Pons (tissue), 1 donor: Measurements from ENCODE around the gene HBA2.
"Not testable (repeated sequence)": the region's sequence is repeated elsewhere in the genome, so short reads cannot be mapped to it uniquely, and the experiment has no call there.

Source experiments
- DNase-seq: peaks from one replicate; pipeline ENCODE4 v3.0.0-alpha.2; 2016; ENCODE audit warnings: low spot score

Gene HBA2

DNA sequence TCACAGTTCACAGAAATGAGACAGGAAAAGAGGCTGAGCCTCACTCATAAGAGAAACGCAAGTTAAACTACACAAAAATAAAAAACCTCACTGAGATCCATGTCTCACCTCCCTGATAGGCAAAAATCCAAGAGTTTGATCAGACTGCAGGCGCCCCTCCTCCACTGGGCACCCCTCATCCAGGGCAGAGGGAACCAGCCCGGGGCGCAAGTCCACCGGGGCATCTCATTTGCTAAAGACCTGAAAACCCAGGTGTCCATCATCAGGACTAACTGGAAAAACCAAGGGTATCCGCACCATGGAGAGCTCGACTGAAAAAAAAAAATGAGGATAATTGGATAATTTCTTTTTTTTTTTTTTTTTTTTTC, 17.7 kb upstream of the HBA2 start:
- no peak for DNase-seq

DNA sequence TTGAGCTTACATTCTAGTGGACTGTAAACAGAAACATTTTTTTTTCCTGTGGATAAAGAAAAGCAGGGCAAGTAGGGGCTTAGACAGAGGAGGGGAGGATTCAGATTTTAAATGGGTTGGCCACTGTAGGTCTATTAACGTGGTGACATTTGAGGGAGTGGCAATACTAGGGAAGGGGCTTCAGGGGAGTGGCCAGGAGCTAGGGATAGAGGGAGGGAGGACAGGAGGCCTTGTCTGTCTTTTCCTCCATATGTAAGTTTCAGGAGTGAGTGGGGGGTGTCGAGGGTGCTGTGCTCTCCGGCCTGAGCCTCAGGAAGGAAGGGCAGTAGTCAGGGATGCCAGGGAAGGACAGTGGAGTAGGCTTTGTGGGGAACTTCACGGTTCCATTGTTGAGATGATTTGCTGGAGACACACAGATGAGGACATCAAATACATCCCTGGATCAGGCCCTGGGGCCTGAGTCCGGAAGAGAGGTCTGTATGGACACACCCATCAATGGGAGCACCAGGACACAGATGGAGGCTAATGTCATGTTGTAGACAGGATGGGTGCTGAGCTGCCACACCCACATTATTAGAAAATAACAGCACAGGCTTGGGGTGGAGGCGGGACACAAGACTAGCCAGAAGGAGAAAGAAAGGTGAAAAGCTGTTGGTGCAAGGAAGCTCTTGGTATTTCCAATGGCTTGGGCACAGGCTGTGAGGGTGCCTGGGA, 13.4 kb upstream of the HBA2 start:
- DNase-seq = no peak

- DNase-seq = not testable (repeated sequence)
Observed at GRCh38 chr16:160242-160641, 12.4 kb upstream of the HBA2 start.

DNA sequence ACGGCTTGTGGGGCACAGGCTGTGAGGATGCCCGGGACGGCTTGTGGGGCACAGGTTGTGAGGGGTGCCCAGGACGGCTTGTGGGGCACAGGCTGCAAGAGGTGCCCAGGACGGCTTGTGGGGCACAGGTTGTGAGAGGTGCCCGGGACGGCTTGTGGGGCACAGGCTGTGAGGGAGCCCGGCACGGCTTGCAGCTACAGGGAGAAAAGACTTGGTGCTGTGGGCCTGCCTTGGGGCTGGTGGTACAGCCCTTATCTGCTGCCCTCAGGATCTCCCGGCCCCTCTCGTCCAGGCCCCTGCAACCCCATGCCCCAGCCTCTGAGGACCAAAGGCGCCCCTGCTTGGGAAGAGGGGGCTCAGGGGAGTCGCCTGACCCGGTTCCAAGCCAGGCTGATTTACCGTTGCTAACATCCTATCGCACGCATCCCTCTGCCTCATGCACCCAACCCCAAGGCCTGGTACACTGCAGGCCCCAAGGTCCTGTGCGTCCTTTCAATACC, 11.9 kb upstream of the HBA2 start:
- DNase-seq = no peak

DNA sequence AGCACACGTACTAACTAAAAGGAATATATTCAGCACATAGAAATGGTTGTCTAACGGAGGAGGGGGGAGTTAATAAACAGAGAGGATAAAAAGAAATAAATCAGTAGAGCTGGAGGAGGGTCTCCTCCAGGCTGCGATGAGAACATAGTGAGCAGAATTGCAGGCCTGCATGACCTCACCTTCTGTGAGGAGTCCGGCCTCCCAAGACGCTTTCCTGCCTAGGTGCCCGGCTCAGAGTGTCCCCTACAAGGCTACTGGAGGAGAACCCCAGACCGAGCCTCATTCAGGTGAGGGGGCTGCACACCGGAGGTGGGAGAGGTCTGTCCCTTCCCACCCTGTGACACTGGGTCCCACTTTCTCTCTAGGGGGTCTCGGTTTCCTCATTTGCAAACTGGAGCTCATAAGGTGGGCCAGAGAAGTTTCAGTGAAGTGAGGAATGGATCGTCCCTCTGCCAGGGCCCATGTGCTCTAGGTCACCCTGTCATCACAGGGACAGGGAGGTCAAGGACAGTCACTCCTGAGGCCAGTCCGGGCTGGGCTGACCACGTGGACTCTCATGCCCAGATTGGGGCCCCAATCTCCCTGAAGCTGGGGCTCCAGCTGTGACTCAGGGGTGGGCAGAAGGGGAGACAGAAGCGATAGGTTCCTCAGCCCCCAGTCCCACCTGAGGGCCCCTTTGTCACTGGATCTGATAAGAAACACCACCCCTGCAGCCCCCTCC, 10.2 kb upstream of the HBA2 start:
- DNase-seq = no peak

DNA sequence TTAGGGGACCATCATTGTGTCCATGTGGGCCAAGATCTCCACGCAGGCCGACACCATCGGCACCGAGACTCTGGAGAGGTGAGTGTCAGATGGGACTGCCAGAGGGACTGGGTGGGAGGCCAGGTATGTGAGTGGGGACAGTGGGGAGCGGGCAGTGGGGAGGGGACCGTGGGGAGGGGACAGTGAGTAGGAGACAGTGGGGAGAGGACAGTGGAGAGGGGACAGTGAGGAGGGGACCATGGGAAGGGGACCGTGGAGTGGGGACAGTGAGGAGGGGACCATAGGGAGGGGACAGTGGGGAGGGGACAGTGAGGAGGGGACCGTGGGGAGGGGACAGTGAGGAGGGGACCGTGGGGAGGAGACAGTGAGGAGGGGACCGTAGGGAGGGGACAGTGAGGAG, 9.5 kb upstream of the HBA2 start:
- DNase-seq = not testable (repeated sequence)

GRCh38 chr16:163696-164095, 9.0 kb upstream of the HBA2 start:
- not testable (repeated sequence) for DNase-seq

DNA sequence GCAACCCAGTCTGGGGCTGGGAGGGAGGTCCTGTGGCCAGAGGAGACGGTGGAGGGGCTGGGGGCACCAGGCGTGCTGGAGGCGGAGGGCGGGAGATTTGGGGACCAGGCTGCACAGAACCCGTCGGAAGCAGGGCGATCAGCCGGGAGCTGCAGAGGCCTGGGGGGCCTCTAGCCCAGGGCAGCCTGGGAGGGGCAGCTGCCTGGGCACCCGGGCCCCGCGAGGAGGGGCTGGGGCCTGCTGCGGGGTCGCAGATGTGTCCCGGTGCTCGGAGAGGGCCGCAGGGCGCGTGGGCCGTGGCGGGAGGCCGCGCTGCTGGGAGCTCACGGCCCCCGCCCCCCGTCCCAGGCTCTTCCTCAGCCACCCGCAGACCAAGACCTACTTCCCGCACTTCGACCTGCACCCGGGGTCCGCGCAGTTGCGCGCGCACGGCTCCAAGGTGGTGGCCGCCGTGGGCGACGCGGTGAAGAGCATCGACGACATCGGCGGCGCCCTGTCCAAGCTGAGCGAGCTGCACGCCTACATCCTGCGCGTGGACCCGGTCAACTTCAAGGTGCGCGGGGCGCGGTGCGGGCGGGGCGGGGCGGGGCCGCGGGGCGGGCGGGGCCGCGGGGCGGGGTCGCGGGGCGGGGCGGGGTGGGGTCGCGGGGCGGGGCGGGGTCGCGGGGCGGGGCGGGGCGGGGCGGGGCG, 8.4 kb upstream of the HBA2 start:
- not testable (repeated sequence) for DNase-seq

- DNase-seq = no peak
Observed at GRCh38 chr16:164827-165538, 7.7 kb upstream of the HBA2 start.

DNA sequence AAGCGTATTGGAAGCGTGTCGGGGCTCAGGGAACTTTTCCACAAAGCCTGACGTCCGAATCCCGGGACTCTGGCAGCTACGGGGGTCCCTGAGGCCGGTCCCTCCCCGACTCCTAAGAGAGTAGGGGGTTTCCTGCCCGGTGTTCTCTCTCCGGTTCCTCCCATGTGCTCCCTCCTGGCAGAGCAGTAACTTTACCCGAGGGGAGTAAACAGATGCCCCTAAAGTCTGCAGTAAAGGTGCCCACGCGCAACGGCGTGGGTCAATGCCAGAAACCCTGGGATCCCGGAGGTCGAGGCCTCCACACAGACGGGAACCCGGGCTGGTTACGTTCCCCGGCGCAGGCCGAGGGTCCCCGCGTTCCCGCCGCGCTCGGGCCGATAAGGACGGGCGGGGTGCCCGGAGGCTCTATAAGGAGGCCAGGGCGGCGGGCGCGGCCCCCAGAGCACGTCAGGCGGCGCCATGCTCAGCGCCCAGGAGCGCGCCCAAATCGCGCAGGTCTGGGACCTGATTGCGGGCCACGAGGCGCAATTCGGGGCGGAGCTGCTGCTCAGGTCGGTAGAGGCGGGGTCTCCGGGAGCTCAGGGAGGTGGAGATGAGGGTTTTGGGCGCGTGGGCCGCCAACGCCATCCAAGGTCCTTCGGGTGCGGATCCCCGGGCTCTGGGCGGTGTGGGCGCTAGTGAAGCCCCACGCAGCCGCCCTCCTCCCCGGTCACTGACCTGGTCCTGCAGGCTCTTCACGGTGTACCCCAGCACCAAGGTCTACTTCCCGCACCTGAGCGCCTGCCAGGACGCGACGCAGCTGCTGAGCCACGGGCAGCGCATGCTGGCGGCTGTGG, 6.9 kb upstream of the HBA2 start, which contains the start of gene HBM:
HBM (plus strand) TSS at position 440 of the 836 bp plus-strand sequence; CDS start at position 460, 20 bp downstream.
- DNase-seq = no peak

- DNase-seq = no peak
Observed at GRCh38 chr16:166375-167121, 6.1 kb upstream of the HBA2 start.

- DNase-seq = no peak
Observed at GRCh38 chr16:167122-167690, 5.5 kb upstream of the HBA2 start.

DNA sequence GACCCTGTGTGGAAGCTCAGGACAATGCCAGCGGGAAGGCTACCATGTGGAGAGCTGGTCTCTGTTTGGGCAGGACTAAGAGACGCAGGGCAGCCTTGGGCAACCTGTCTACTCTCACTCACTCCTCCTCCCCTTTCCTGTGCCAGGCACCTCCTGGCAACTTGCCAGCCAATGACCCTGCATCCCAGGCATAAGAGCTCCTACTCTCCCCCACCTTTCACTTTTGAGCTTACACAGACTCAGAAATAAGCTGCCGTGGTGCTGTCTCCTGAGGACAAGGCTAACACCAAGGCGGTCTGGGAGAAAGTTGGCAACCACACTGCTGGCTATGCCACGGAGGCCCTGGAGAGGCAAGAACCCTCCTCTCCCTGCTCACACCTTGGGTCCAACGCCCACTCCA, 4.3 kb upstream of the HBA2 start:
- DNase-seq = no peak

DNA sequence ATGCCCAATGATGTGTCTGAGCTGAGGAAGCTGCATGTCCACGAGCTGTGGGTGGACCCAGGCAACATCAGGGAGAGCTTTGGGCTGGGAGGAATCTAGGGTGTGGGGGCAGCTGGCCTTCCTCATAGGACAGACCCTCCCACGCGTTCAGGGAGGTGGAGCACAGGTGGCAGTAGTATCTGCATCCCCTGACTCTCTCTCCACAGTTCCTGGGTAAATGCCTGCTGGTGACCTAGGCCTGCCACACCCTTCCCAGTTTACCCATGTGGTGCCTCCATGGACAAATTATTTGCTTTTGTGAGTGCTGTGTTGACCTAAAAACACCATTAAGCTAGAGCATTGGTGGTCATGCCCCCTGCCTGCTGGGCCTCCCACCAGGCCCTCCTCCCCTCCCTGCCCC, 3.7 kb upstream of the HBA2 start:
- no peak for DNase-seq

DNA sequence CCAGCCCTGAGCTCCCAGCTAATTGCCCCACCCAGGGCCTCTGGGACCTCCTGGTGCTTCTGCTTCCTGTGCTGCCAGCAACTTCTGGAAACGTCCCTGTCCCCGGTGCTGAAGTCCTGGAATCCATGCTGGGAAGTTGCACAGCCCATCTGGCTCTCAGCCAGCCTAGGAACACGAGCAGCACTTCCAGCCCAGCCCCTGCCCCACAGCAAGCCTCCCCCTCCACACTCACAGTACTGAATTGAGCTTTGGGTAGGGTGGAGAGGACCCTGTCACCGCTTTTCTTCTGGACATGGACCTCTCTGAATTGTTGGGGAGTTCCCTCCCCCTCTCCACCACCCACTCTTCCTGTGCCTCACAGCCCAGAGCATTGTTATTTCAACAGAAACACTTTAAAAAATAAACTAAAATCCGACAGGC, 2.6 kb upstream of the HBA2 start:
- DNase-seq = not testable (repeated sequence)

- no peak for DNase-seq
Observed at GRCh38 chr16:170788-171187, 1.9 kb upstream of the HBA2 start.

DNA sequence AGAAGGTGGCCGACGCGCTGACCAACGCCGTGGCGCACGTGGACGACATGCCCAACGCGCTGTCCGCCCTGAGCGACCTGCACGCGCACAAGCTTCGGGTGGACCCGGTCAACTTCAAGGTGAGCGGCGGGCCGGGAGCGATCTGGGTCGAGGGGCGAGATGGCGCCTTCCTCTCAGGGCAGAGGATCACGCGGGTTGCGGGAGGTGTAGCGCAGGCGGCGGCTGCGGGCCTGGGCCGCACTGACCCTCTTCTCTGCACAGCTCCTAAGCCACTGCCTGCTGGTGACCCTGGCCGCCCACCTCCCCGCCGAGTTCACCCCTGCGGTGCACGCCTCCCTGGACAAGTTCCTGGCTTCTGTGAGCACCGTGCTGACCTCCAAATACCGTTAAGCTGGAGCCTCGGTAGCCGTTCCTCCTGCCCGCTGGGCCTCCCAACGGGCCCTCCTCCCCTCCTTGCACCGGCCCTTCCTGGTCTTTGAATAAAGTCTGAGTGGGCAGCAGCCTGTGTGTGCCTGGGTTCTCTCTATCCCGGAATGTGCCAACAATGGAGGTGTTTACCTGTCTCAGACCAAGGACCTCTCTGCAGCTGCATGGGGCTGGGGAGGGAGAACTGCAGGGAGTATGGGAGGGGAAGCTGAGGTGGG, 657 bp downstream of the HBA2 start:
- DNase-seq = not testable (repeated sequence)

- not testable (repeated sequence) for DNase-seq
Observed at GRCh38 chr16:173928-174769, 1.5 kb downstream of the HBA2 start.
